ENCODE measurements around the gene FCGR3A.
"Not testable (repeated sequence)": the region's sequence is repeated elsewhere in the genome, so short reads cannot be mapped to it uniquely, and the experiment has no call there.

The FCGR3A gene

GRCh38 chr1:161530671-161531641 lies 18.7 kb downstream of the FCGR3A start:
- DNase-seq (ENCODE audit: low read depth), result peak; percentile 92

DNA sequence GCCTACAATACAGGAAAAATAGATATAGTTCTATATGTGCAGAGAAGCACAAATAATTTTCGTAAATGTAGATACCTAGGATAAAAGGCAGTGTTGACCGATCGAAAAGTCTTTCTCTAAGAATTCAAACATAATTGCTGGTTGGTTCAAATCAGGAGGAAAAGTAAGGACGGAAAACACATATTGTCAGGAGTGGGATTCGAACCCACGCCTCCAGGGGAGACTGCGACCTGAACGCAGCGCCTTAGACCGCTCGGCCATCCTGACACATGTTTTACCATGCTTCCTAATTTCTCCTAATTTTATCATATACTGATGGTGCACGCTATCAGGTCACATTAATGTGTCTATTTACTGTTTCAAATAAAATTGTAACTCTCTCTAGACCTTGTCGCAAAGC lies 19.5 kb downstream of the FCGR3A start:
- DNase-seq (ENCODE audit: low read depth), result peak; percentile 71

GRCh38 chr1:161529463-161530104 lies 20.0 kb downstream of the FCGR3A start:
- not testable (repeated sequence) for DNase-seq (ENCODE audit: low read depth)

- DNase-seq (ENCODE audit: low read depth), result not testable (repeated sequence)
These were observed 21.1 kb downstream of the FCGR3A start for GRCh38 chr1:161528550-161528949.

GRCh38 chr1:161525918-161526317 lies 23.7 kb downstream of the FCGR3A start:
- DNase-seq (ENCODE audit: low read depth), result not testable (repeated sequence)

DNA sequence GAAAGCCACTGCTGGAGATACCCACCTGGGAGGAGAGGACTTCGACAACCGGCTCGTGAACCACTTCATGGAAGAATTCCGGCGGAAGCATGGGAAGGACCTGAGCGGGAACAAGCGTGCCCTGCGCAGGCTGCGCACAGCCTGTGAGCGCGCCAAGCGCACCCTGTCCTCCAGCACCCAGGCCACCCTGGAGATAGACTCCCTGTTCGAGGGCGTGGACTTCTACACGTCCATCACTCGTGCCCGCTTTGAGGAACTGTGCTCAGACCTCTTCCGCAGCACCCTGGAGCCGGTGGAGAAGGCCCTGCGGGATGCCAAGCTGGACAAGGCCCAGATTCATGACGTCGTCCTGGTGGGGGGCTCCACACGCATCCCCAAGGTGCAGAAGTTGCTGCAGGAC lies 24.3 kb downstream of the FCGR3A start:
- not testable (repeated sequence) for DNase-seq (ENCODE audit: low read depth)

GRCh38 chr1:161524742-161525291 lies 24.8 kb downstream of the FCGR3A start:
- not testable (repeated sequence) for DNase-seq (ENCODE audit: low read depth)

DNA sequence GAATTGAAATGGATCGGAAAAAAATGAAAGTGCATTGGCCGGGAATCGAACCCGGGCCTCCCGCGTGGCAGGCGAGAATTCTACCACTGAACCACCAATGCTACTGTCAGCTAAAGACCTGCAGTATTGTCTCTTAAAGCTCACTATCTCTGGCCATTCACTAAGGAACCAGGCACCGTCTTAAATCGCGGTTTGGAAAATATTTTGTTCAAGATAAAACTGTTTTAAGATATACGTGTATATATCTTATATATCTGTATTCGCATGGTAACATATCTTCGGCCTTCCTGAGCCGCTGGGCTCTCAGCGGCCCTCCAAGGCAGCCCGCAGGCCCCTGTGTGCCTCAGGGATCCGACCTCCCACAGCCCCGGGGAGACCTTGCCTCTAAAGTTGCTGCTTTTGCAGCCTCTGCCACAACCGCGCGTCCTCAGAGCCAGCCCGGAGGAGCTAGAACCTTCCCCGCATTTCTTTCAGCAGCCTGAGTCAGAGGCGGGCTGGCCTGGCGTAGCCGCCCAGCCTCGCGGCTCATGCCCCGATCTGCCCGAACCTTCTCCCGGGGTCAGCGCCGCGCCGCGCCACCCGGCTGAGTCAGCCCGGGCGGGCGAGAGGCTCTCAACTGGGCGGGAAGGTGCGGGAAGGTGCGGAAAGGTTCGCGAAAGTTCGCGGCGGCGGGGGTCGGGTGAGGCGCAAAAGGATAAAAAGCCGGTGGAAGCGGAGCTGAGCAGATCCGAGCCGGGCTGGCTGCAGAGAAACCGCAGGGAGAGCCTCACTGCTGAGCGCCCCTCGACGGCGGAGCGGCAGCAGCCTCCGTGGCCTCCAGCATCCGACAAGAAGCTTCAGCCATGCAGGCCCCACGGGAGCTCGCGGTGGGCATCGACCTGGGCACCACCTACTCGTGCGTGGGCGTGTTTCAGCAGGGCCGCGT lies 25.5 kb downstream of the FCGR3A start, which contains the start of gene HSPA6:
Gene HSPA6 (plus strand): TSS at position 724 of the 925 bp plus-strand sequence. CDS start 119 bp downstream, at position 843.
- DNase-seq (ENCODE audit: low read depth), result peak; percentile 65

DNA sequence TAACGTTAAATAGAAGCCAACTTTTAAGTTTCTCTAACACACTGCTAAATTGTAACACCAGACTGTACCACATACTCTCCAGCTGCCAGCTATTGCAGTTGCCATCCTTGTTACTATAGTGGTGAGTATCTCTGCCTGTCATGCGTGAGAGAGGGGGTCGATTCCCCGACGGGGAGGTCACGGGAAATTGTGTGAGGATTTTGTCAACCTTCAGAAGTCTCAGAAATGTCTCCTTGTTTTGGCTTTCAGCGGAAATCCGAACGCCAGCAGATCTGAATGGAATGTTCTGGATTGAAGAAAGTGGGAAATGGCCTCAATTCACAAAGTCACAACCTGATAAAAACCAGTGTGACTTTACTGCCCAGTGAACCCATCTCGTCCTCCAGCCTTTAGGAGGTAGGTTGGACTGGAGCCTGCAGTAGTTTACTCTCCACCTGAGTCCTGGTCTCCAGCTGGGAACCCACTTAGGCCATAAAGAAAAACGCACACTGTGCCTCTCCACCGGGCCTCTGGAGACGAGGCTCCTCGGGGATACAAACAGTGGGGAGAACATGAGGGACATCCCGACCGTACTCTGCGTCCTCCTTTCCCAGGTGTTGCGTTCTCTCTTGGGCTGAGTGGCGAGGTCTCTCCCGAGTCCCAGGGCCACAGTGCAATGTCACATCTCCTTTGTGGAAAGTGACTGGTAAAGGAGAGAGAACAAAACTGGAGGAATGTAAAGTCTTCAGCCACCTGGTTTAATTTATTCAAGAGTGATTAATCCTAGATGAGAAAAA lies 26.4 kb downstream of the FCGR3A start:
- DNase-seq (ENCODE audit: low read depth), result not testable (repeated sequence)

- not testable (repeated sequence) for DNase-seq (ENCODE audit: low read depth)
These were observed 35.7 kb downstream of the FCGR3A start for GRCh38 chr1:161513953-161514352.

DNA sequence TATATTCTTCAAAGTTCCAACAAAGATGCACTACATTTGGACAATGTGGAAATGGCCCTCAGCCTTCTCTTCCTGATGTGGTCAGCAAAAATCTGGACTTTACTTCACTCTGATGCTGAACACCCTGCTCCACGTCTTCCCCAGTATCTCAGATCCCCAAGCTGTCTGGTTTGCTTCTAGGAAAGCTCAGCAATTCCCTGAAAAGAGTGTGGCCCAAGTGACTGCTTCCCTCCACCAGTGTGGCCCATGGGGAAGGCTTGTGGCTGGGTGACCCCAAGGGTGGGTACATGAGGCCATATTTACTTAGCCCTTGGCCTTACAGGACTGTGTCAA lies 36.2 kb downstream of the FCGR3A start:
- DNase-seq (ENCODE audit: low read depth), result not testable (repeated sequence)

- DNase-seq (ENCODE audit: low read depth), result not testable (repeated sequence)
These were observed 36.8 kb downstream of the FCGR3A start for GRCh38 chr1:161512636-161513447.

DNA sequence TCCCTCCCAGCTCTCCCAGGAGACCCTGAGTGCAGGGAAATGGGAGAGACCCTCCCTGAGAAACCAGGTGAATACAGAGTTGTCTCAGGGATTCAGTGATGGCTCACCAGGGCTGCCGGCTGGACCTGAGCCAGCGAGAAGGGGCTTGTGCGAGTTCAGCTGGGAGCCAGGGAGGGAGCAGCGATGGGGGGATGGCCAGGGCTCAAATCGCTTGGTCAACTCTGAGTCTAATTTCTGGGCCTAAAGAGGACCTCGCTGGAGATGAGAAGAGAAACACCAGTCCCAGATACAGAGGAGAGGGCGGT lies 37.9 kb downstream of the FCGR3A start:
- DNase-seq (ENCODE audit: low read depth), result no peak

DNA sequence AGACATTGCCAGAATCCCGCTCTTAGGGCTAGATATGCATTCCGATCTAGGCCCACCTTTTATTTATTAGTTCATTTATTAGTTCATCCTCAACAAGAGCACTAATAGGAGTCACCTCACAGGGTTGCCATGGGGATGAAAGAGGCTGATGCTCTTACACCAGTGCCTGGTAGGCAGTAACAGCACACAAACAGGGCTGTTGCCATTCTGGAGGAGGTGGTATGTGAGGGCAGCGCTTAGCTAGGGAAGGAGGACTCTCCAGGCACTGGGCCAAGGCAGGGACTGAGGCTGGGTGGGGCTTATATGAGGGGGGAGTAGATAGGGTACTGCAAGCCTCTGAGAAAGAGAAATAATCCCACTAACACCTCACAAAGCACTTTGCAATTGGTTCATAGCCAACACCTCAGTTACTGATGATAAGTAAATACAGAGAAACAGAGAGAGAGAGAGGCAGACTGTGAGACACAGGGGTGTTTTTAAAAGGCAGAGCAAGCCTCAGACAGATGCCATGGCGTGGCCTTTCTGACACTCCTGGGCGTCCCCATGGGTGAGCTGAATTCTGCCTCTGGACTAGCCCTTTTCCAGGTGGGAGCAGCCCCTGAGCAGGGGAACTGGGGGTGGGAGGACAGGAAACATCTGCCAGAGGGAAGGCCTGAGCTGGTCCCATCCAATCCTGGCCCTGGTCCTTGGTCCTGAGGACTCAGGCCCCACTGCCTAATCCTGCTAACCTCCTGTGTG lies 38.4 kb downstream of the FCGR3A start:
- DNase-seq (ENCODE audit: low read depth), result no peak

DNA sequence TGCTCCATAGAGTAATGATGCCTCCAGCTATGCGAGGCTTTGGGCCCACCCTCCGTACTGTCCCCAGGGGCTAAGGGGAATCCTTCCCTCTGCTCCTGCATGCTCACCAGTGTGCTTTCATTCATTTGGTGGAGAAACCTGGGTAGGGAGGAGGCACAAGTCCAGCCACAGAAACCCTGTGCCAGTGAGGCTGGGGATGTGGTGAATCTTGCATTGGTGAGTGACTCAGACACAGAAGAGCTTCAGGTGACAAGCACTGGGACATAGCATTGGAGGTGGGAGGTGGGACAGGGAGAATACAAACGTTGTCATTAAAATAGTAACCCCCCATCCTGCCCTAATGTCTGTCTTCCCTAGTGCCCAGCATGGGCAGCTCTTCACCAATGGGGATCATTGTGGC lies 39.1 kb downstream of the FCGR3A start:
- DNase-seq (ENCODE audit: low read depth), result no peak

DNA sequence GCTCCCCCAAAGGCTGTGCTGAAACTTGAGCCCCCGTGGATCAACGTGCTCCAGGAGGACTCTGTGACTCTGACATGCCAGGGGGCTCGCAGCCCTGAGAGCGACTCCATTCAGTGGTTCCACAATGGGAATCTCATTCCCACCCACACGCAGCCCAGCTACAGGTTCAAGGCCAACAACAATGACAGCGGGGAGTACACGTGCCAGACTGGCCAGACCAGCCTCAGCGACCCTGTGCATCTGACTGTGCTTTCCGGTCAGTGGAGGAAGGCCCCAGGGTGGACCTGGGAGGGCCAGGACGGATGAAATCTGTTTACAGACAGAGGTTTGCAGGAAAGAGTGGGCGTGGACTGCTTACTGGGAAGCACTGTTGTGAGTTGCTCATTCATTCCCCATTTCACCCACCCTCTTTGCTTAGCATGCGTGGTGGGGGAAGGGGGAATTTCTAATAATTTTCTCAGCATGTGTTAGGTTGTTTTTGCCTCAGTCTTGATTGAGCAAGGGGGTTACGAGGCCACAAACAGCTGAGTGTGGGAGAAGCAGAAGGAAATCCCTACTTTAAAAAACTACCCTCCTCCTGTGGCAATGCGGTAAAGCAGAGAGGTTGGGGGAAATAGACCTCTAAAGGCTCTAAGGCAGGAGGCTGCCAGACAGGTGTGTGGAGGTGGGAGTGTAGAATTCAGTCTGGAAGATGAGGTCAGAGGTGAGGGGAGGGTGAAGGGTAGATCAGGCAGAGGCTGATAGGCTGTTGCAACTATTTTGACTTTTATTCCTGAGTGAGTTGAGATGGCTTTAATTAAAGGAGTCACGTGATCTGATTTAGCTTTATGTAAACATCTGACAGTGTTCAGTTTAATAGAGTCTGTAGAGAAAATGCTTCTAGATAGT lies 43.0 kb downstream of the FCGR3A start:
- DNase-seq (ENCODE audit: low read depth), result no peak

DNA sequence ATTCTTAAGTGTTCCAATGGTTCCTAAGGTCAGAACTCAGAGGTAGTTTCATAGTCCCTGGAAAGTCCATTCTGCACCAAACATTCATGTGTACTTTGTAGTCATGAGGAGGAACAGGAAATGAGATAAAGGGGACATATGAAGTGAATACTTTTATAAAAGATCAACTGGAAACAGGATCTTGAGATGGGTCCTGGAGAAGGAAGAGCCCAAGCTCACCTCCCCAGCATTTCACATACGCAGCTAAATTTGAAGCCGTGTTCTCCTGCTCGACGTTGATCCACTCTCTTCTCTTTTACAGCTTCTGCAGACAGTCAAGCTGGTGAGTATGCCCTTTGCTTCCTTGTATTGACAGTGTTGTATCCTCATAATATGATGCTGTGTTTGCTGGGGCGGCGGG lies 43.9 kb downstream of the FCGR3A start:
- no peak for DNase-seq (ENCODE audit: low read depth)

- DNase-seq (ENCODE audit: low read depth), result no peak
These were observed 46.2 kb downstream of the FCGR3A start for GRCh38 chr1:161503394-161503748.
